GM18517 (cell line): ENCODE results near the gene ISCU.

Experiments
- ATAC-seq: cut with Tn5 transposase; IDR thresholded peaks from one replicate; pipeline ENCODE4 v1.9.1; 2021; ENCODE audit warnings: mild to moderate bottlenecking, moderate library complexity; ENCODE audit not compliant: unreplicated experiment

ISCU gene

GRCh38 chr12:108602209-108602705 is 39.9 kb downstream of the ISCU start:
- no peak for ATAC-seq

GRCh38 chr12:108602976-108603704 is 40.7 kb downstream of the ISCU start:
- ATAC-seq: no peak

- ATAC-seq: no peak
Measured at GRCh38 chr12:108603743-108604142, 41.3 kb downstream of the ISCU start.

GRCh38 chr12:108604208-108604941 is 42.0 kb downstream of the ISCU start:
- ATAC-seq: no peak

- no peak for ATAC-seq
Measured at GRCh38 chr12:108605000-108605689, 42.7 kb downstream of the ISCU start.

GRCh38 chr12:108605690-108606406 is 43.5 kb downstream of the ISCU start:
- no peak for ATAC-seq

GRCh38 chr12:108606492-108606891 is 44.1 kb downstream of the ISCU start:
- no peak for ATAC-seq

- no peak for ATAC-seq
Measured at GRCh38 chr12:108607981-108608600, 45.7 kb downstream of the ISCU start.

GRCh38 chr12:108608616-108609015 is 46.2 kb downstream of the ISCU start:
- no peak for ATAC-seq

- ATAC-seq: no peak
Measured at GRCh38 chr12:108609537-108610335, 47.3 kb downstream of the ISCU start.

GRCh38 chr12:108610336-108610815 is 48.0 kb downstream of the ISCU start:
- no peak for ATAC-seq

- ATAC-seq: no peak
Measured at GRCh38 chr12:108610856-108611605, 48.6 kb downstream of the ISCU start.

GRCh38 chr12:108611884-108612415 is 49.6 kb downstream of the ISCU start:
- no peak for ATAC-seq

GRCh38 chr12:108612788-108613282 is 50.4 kb downstream of the ISCU start:
- no peak for ATAC-seq

GRCh38 chr12:108613548-108613947 is 51.2 kb downstream of the ISCU start:
- no peak for ATAC-seq

GRCh38 chr12:108614041-108614440 is 51.6 kb downstream of the ISCU start:
- ATAC-seq: no peak

GRCh38 chr12:108614639-108615038 is 52.2 kb downstream of the ISCU start:
- ATAC-seq: no peak

GRCh38 chr12:108615918-108616317 is 53.5 kb downstream of the ISCU start:
- ATAC-seq: no peak
